ENCODE data around the gene ZNF85. TPM values are rescaled to one million over a fixed set of nuclear protein-coding genes. Genes with fewer than 3 reads are reported as not detected.
A peak's percentile ranks its signal among the peaks of the same experiment; 100 is the strongest.
"Not testable (repeated sequence)": the region's sequence is repeated elsewhere in the genome, so short reads cannot be mapped to it uniquely, and the experiment has no call there.

Gene ZNF85
- total RNA-seq, 4 donors from 2014 or later: 2.8 to 9.7 (median 7.2) TPM

DNA sequence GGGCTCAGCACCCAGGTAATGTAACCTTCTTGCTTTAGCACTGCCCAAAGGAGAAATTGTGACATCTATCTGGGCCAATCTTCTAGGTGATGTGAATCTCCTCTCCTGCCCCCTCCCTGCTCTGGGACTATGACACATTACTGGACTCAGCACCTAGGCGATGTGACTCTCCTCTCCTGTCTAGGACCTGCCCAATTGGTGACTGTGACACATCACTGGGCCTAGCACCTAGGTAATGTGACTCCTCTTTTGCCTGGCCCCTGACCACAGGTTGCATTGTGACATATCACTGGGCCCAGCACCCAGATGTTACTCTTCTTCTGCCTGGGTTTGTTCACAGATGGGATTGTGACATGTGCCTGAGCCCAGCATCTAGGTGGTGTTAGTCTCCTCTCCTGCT, 45.0 kb downstream of the ZNF85 start:
- no peak for DNase-seq
- Histone ChIP-seq H3K27ac (no peak overlapping the region), H3K4me1 (no peaks in the 10 kb centered on the region), H3K27me3 (no peaks in the 10 kb centered on the region), H3K9me3 (no peaks in the 10 kb centered on the region), H3K4me3 (no peak overlapping the region), H3K36me3 (no peaks in the 10 kb centered on the region)
- 83% methylated on average over 1 of the region's 1 CpG; no CpG with 5 or more reads in 1 of the 2 donors for WGBS, 2 donors (ENCODE audit: low coverage in 1 of 2)
- intact Hi-C loops (cut with DNase I; ENCODE audit: low total_unique reads): no loop called here
- TF ChIP-seq POLR2A (IDR thresholded peaks at IDR 0.05): no peak
- in situ Hi-C loops (cut with MboI; ENCODE audit: low pct_ligation_motif_present in 1 of 4, low pct_unique_long_range_greater_than_20kb in 1 of 4, low sequenced_read_pairs in 3 of 4): no loop called here

DNA sequence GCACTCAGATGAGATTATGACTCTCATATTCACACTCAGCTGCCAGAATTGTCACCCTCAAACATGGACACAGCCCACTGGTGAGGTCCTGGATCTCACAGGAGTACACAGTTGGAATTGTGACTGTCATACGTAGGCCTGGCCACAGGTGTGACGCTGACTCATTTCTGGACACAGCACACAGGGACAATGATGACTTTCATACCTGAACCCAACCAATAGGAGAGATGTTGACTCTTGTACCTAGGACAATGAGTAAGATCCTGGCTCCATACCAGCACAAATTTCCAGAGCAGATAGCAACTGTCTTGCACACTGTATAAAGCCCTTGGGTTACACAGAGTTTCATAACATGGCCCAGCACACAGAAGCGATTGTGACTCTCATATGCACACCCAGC, 46.4 kb downstream of the ZNF85 start:
- H3K27me3 ChIP-seq: no peaks in the 10 kb centered on the region
- H3K27ac ChIP-seq: no peak overlapping the region
- no peaks in the 10 kb centered on the region for H3K4me1 ChIP-seq
- no peaks in the 10 kb centered on the region for H3K36me3 ChIP-seq
- WGBS, 2 donors (ENCODE audit: low coverage in 1 of 2): 86 to 87% methylated on average over 1 to 3 of the region's 3 CpGs
- DNase-seq: no peak
- intact Hi-C loops (cut with DNase I; ENCODE audit: low total_unique reads): no loop called here
- in situ Hi-C loops (cut with MboI; ENCODE audit: low pct_ligation_motif_present in 1 of 4, low pct_unique_long_range_greater_than_20kb in 1 of 4, low sequenced_read_pairs in 3 of 4): no loop called here
- H3K4me3 ChIP-seq: no peak overlapping the region
- H3K9me3 ChIP-seq: no peaks in the 10 kb centered on the region
- TF ChIP-seq EP300 (IDR thresholded peaks at IDR 0.05; ENCODE audit: low read depth): no peak
- no peak for TF ChIP-seq POLR2AphosphoS5 (IDR thresholded peaks at IDR 0.05)
- TF ChIP-seq POLR2A (IDR thresholded peaks at IDR 0.05): no peak
- TF ChIP-seq, protein P1, sequence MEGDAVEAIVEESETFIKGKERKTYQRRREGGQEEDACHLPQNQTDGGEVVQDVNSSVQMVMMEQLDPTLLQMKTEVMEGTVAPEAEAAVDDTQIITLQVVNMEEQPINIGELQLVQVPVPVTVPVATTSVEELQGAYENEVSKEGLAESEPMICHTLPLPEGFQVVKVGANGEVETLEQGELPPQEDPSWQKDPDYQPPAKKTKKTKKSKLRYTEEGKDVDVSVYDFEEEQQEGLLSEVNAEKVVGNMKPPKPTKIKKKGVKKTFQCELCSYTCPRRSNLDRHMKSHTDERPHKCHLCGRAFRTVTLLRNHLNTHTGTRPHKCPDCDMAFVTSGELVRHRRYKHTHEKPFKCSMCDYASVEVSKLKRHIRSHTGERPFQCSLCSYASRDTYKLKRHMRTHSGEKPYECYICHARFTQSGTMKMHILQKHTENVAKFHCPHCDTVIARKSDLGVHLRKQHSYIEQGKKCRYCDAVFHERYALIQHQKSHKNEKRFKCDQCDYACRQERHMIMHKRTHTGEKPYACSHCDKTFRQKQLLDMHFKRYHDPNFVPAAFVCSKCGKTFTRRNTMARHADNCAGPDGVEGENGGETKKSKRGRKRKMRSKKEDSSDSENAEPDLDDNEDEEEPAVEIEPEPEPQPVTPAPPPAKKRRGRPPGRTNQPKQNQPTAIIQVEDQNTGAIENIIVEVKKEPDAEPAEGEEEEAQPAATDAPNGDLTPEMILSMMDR (IDR thresholded peaks at IDR 0.05): no peak

DNA sequence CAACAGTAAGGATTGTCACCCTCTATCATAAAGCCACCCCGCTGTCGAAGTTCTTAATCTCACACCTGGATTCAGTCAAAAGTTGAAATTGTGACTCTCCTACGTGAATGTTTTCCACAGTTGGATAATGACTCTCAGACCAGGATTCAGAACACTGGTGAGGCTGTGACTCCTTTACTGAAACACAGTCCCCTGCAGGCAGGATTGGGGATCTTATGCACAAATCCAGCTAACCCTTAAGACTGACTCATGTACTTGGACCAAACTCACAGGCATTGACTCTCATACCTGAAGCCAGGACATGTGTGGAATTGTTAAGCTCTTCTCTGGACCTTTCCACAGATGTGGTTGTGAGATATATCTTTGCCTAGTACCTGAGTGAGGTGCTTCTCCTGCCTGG, 46.8 kb downstream of the ZNF85 start:
- intact Hi-C loops (cut with DNase I; ENCODE audit: low total_unique reads): no loop called here
- 89 to 91% methylated on average over 3 of the region's 3 CpGs for WGBS, 2 donors (ENCODE audit: low coverage in 1 of 2)
- TF ChIP-seq POLR2AphosphoS5 (IDR thresholded peaks at IDR 0.05) (no peak), EP300 (IDR thresholded peaks at IDR 0.05; ENCODE audit: low read depth) (no peak), POLR2A (IDR thresholded peaks at IDR 0.05) (no peak)
- TF ChIP-seq, protein P1 (IDR thresholded peaks at IDR 0.05): no peak
- no peaks in the 10 kb centered on the region for H3K36me3 ChIP-seq
- H3K4me3 ChIP-seq: no peak overlapping the region
- H3K27ac ChIP-seq: no peak overlapping the region
- no peaks in the 10 kb centered on the region for H3K27me3 ChIP-seq
- in situ Hi-C loops (cut with MboI; ENCODE audit: low pct_ligation_motif_present in 1 of 4, low pct_unique_long_range_greater_than_20kb in 1 of 4, low sequenced_read_pairs in 3 of 4): no loop called here
- DNase-seq: no peak
- H3K4me1 ChIP-seq: no peaks in the 10 kb centered on the region
- H3K9me3 ChIP-seq: no peaks in the 10 kb centered on the region

DNA sequence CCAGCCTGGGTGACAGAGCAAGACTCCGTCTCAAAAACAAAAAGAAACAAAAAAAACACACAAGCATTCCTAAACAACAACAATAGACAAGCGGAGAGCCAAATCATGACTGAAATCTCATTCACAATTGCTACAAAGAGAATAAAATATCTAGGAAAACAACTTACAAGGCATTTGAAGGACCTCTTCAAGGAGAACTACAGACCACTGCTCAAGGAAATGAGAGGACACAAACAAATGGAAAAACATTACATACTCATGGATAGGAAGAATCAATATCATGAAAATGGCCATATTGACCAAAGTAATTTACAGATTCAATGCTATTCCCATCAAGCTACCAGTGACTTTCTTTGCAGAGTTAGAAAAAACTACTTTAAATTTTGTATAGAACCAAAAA, 69.7 kb downstream of the ZNF85 start:
- DNase-seq; H3K27me3 ChIP-seq; in situ Hi-C loops (cut with MboI; ENCODE audit: low pct_ligation_motif_present in 1 of 4, low pct_unique_long_range_greater_than_20kb in 1 of 4, low sequenced_read_pairs in 3 of 4); intact Hi-C loops (cut with DNase I; ENCODE audit: low total_unique reads); H3K9me3 ChIP-seq; H3K4me3 ChIP-seq; H3K27ac ChIP-seq; H3K36me3 ChIP-seq; H3K4me1 ChIP-seq: not testable (repeated sequence)
- 90 to 93% methylated on average over 2 of the region's 2 CpGs for WGBS, 2 donors (ENCODE audit: low coverage in 1 of 2)

DNA sequence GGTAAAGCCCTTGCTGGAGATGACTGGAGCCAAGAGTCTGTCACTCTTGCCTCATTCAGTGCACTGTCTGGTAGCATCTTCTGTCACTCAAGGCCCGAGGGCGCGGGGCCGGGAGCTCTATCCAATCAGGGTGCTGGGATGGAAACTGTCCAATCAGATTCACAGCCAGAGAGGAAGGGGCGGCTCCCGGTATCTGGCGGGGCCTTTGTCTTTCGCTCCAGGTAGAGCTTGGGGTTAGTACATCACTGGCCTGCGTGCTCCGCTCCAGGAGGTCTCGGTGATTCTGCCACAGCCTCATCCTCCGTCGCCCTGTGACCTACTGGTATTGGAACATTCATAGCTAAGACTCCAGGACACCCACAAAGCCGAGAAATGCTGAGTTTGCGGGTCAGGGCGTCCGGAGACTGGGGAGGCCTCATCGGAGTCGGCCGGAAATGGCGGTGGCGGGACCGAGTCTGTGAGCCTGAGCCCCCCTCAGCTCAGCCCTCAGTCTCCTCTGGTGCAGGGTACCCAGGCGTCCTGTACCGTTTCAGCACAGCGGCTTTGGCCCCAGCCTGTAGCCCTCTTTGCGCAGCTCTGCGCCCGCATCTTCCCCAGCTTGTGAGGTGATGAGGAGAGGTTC, 76.8 kb downstream of the ZNF85 start:
- H3K4me3 ChIP-seq: peak overlapping the region in 3 of 4 donors; percentile 35 to 50 (median 37)
- intact Hi-C loops (cut with DNase I; ENCODE audit: low total_unique reads): no loop called here
- in situ Hi-C loops (cut with MboI; ENCODE audit: low pct_ligation_motif_present in 1 of 4, low pct_unique_long_range_greater_than_20kb in 1 of 4, low sequenced_read_pairs in 3 of 4): no loop called here
- no peaks in the 10 kb centered on the region for H3K27me3 ChIP-seq
- H3K36me3 ChIP-seq: no peaks in the 10 kb centered on the region
- H3K4me1 ChIP-seq: peaks cover 0 to 5% (median 0%) of the 10 kb centered on the region in 4 donors
- DNase-seq: peak; percentile 73
- no peak for TF ChIP-seq POLR2AphosphoS5 (IDR thresholded peaks at IDR 0.05)
- TF ChIP-seq, protein P1 (IDR thresholded peaks at IDR 0.05): no peak
- TF ChIP-seq EP300 (IDR thresholded peaks at IDR 0.05; ENCODE audit: low read depth): no peak
- no peak for TF ChIP-seq POLR2A (IDR thresholded peaks at IDR 0.05)
- no peak overlapping the region for H3K27ac ChIP-seq
- WGBS, 2 donors (ENCODE audit: low coverage in 1 of 2): 13% methylated on average over 28 of the region's 29 CpGs; no CpG with 5 or more reads in 1 of the 2 donors
- no peaks in the 10 kb centered on the region for H3K9me3 ChIP-seq

Other genes starting within 250 kb of the ZNF85 start
- 1 to 10 TPM; 4.1 to 7.3 (median 6.7) TPM for gene ZNF66, start 146.9 kb upstream of the ZNF85 start, total RNA-seq
- 1 to 10 TPM; 2.2 to 8.3 (median 4.3) TPM for gene ZNF430, start 97.4 kb downstream of the ZNF85 start, total RNA-seq
- gene ZNF714, start 159.0 kb downstream of the ZNF85 start, total RNA-seq: 10 to 100 TPM in 2 of 4 donors, 1 to 10 TPM in 2; 4.1 to 19.5 (median 11.6) TPM
- 10 to 100 TPM in 3 of 4 donors, 1 to 10 TPM in 1; 7.4 to 18.0 (median 17.4) TPM for gene ZNF431, start 218.8 kb downstream of the ZNF85 start, total RNA-seq